T follicular helper cell (primary cell): ENCODE data around the gene ELL.

ENCODE experiments used
- DNase-seq: peaks from one replicate; pipeline ENCODE4 v3.0.0-alpha.2; 2020; ENCODE audit warnings: low read depth

ELL gene

GRCh38 chr19:18504886-18505610, 16.8 kb downstream of the ELL start:
- no peak for DNase-seq

- DNase-seq = no peak
Measured at GRCh38 chr19:18503971-18504885, 17.6 kb downstream of the ELL start.

GRCh38 chr19:18503337-18503970, 18.4 kb downstream of the ELL start:
- no peak for DNase-seq

GRCh38 chr19:18502638-18503294, 19.1 kb downstream of the ELL start:
- no peak for DNase-seq

- DNase-seq = no peak
Measured at GRCh38 chr19:18502246-18502637, 19.6 kb downstream of the ELL start.

- DNase-seq = no peak
Measured at GRCh38 chr19:18501832-18502231, 20.0 kb downstream of the ELL start.

- no peak for DNase-seq
Measured at GRCh38 chr19:18501351-18501750, 20.5 kb downstream of the ELL start.

- no peak for DNase-seq
Measured at GRCh38 chr19:18500799-18501198, 21.1 kb downstream of the ELL start.

GRCh38 chr19:18500376-18500775, 21.5 kb downstream of the ELL start:
- DNase-seq = no peak

- no peak for DNase-seq
Measured at GRCh38 chr19:18499055-18499775, 22.7 kb downstream of the ELL start.

- no peak for DNase-seq
Measured at GRCh38 chr19:18496980-18497256, 25.0 kb downstream of the ELL start.

GRCh38 chr19:18496167-18496979, 25.5 kb downstream of the ELL start:
- DNase-seq = peak; percentile 39

GRCh38 chr19:18495204-18495911, 26.5 kb downstream of the ELL start:
- no peak for DNase-seq

- no peak for DNase-seq
Measured at GRCh38 chr19:18494267-18494607, 27.6 kb downstream of the ELL start.

GRCh38 chr19:18493440-18494266, 28.2 kb downstream of the ELL start:
- no peak for DNase-seq

GRCh38 chr19:18491995-18492953, 29.6 kb downstream of the ELL start:
- DNase-seq = no peak

GRCh38 chr19:18490728-18491127, 31.1 kb downstream of the ELL start:
- DNase-seq = no peak

- no peak for DNase-seq
Measured at GRCh38 chr19:18489627-18490184, 32.2 kb downstream of the ELL start.
